HG02852 (cell line): ENCODE data around the gene TMEM179.

Experiments
- ATAC-seq: cut with Tn5 transposase; IDR thresholded peaks from one replicate; pipeline ENCODE4 v1.9.1; 2021; ENCODE audit warnings: mild to moderate bottlenecking, moderate library complexity; ENCODE audit not compliant: unreplicated experiment

The TMEM179 gene

DNA sequence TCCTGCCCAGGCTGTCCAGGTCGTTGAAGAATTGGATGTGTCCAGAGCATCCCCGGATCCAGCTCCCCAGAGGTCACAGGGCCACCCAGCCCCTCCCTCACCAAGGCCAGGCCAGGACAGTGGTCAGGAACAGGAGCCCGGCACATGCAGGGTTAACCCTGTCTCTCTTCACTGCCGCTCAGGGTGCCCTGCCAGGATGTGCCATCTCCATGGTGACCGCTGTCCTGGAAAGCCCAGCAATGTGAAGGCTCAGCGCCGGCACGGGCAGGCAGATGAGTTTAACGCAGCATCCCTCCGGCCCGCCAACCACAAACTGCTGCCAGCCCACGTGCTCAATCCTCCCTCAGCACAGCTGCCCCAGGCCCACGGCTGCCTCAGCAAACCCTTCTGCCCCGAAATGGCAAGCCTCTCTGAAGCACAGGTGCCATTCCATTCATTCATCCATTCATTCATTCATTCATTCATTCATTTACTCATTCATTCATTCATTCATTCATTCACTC lies 4.4 kb downstream of the TMEM179 start:
- ATAC-seq, result no peak

DNA sequence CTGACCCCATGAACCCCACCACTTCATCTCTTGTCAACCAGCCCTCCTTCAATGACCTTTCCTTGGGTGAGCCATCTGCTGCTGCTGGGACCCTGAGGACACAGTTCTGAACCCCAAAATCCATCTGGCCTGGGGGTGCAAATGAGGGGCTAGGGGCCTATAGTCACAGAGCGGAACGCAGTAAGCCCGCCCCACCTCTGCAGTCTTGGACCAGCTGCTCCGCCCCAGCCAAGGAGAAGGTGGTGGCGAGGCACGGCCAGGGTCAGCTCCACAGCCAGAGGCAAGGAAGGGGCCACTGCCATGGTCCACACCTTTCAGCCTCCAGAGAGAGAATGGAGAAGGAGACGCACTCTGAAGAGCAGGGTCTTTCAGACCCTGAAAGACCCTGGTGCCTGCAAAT lies 5.1 kb downstream of the TMEM179 start:
- ATAC-seq, result no peak

DNA sequence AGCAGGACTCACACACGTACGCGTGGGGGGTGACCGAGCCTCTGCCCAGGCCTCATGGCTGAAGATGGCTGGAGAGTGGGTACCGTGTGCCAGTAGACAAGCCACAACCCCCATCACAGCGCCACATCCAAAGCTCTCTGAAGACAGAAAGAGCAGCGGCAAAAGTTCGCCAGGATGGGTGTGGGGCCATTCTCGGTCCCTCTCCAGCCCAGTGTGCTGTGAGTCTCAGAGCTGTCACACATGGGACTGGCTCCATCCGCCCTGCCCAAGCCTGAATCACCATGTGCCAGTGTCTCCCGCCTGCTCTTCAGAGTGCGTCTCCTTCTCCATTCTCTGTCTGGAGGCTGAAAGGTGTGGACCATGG lies 5.7 kb downstream of the TMEM179 start:
- ATAC-seq, result no peak

DNA sequence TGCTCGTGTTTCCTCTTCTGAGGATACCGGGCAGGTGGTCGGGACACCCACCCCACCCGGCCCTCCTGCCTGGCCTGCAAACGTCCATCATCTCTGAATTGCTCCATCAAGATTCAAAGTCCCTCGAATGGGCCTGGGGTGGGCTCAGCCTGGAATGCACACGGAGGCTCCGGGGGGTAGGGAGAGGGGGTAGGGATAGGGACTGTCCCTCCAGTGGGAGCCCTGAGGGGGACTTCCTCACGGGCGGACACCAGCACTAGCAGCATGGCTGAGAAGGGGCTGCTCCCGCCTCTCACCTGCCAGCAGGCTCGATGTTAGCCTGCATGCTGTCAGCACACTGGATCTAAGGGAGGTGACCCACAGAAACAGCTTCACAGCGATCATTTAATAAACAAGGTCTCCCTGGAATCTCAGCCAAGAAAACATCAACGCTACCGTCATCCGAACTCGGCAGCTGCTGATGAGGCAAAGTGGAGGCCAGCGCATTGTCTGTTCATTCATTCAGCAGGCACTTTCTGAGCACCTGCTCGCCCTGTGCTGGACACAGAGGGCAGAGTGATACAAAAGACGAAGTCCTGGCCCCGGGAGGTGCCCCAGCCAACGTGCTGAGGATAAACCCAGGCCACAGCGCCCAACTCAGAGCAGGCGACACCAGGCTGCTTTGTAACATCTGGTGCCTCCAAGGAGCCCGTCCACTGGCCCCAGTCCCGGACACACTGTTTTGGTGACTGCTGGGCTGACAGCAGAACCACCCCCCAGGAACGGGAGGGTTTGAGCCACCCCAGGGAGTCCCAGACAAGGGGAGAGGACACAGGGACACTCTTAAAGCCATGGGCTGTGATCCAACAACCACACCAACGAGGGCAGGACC lies 6.3 kb downstream of the TMEM179 start:
- ATAC-seq, result no peak

DNA sequence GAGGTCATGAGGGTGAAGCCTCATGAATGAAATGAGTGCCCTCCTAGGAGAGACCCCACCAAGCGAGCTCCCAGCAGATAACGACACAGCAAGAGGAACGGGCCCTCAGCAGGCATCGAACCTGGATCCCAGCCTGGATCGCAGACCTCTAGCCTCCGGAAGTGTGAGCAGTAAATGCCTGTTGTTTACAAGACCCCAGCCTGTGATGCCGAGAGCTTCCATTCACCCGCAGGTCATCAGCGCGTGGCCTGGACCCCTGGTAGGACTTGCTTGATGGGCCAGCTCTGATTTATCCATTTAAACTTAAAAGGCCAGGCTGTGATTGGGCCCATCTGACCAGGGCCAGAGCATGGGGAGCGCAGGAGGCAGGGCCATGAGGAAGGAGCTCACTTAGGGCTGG lies 7.0 kb downstream of the TMEM179 start:
- no peak for ATAC-seq

DNA sequence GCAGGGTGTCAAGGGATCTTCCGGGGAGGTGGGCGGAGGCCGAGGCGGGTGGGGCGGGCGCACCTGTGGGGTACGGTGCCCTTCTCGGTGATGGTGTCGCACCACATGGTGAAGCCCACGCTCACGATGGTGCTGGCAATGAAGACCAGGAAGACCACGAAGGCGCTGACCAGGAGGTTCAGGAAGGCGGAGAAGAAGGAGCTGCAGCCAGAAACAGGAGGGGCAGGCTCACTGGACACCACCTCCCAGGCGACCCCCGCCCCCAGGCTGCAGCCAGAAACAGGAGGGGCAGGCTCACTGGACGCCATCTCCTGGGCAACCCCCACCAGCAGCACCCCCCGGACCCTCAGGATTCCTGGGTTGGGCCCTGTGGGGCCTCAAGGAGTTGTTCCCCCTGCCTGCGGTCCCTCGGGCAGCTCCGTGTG lies 7.6 kb downstream of the TMEM179 start:
- no peak for ATAC-seq

DNA sequence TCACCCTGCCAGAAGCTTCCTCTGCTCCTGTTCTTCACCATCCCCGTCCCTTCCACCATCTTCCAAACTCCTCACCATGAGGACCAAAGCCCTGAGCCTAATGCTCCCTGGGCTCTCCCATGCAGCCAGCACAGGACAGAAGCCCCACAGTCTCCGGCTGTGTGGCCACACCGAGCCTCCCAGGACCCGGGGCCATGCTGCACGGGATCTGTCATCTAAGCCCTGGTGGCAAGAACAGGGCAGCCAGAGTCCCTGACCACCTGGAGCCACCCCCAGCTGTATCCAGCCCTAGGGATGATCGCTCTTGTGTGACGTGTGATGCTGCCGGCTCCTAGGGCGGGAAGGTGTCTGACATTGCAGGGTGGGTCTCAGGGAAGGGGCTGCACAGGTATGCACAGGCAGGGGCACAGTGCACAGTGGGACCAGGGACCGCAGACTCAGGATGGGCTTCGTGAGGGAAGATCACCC lies 8.1 kb downstream of the TMEM179 start:
- ATAC-seq, result no peak

DNA sequence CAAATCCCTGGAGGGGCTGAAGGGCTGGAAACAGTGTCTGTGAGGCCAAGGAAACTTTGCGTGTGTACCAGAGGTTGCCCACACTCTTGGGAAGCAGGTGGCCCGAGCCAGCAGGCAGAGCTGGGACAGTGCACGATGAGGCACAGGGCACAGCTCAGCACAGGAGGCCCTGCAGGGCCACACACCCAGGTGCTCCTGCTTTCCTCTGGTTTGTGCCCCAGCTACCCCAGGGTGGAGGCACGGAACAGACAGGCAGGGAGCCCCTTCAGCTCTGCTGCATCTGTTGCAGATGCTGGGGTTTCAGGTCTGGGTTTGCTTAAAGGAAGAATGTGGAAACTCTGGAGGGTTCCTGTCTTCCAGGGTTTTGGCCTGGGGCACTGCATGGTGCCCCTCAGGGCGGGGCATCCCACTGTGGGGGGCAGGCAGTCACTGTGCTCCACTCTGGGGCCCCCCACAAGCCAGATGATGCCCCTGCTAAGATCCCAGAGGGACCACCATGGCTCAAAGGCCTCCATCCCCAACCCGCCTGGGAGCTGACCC lies 8.6 kb downstream of the TMEM179 start:
- no peak for ATAC-seq

DNA sequence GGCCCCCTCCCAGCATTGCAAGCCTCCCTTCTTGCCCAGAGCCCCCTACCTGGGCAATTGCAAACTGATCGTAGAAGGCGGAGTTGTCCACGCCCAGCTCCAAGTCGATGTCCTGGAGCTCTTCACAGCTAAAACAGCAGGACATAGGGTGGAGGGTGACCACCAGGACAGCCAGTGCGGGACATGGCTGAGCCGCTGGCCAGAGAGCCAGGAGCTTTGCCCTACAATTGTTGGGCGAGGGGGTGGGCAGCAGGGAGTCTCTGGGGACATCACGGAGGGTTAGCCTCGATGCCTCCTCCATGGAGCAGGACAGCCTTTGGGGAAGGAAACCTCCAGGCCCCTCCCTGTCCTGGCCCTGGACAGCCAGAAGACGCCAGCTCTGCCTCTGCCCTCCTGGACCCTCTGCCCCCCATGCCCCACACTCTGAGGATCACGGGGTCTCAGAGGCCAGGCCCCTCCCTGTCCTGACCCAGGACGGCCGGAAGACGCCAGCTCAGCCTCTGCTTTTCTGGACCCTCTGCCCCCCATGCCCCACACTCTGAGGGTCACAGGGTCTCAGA lies 9.4 kb downstream of the TMEM179 start:
- no peak for ATAC-seq

DNA sequence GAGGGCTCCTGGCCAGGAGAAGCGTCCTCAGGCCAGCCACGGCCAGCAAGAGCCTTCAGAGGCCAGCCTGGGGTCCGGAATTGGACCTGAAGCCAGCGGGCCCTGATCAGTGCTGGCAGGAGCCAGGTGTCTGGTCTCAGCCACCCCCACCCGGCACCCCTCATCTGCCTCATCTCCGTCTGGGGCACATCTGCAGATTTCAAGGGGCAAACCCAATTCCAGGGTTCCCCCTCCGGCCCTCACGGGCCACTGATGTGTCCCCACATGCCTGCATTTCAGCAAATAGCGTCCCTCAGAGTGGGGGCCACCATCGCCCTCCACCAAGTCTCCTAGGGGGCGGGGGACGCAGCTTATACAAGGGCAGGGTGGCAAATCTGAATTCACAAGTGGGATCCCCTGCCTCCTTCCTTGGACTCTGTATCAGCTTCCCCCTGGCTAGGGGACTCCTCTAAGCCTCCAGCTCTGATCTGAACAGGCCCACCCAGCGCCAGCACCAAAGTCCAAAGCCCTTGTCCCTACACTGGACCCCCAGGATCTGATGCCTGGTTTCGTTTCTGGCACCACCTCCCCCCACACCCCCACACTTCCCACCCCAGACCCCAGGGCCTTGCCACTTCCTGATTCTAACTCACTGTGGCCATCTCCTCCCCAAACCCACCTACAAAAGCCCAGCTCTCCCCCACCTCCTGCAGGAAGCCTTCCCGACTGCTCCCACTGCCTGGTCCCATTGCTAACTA lies 10.1 kb downstream of the TMEM179 start:
- ATAC-seq, result no peak

DNA sequence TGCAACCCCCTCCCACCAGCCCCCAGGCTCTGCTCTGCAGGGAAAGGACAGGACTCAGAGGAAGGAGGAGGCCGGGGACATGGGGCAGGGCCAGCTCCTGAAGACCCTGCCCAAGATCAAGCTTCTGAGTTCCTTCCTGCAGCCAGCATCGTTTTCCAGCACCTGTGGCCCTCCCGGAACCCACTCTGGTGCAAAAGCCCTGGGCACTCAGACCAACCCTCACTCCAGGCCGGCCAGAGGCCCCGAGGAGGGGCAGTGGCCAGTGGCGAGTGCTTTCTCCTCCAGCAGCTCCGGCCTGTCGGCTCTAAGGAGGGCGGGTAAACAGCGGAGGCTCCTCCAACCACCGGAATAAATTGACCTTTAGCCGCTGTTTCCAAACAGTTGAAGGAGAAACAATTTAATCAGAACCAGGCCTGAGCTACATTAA lies 10.8 kb downstream of the TMEM179 start:
- ATAC-seq, result no peak

DNA sequence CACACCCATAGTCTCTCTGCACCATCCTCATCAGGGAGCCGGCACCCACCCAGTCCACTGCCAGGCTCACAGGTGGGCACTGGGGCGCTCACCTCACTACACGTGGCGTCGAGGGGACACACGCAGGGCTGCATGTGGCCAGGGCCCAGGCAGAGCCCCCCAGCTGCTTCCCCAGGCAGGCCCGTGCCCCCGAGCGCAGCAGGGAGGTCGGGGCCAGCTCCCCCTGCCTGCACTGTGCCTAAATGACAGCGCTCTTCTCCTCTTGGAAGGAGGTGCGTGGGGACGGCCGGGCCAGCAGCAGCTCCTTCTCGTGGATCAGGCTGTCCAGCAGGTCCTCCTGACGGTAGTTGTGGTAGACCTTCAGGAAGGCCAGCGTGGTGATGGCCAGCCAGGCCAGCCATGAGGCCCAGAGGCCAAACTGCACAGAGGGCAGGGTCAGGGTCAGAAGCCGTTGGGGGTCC lies 11.3 kb downstream of the TMEM179 start:
- ATAC-seq, result no peak

DNA sequence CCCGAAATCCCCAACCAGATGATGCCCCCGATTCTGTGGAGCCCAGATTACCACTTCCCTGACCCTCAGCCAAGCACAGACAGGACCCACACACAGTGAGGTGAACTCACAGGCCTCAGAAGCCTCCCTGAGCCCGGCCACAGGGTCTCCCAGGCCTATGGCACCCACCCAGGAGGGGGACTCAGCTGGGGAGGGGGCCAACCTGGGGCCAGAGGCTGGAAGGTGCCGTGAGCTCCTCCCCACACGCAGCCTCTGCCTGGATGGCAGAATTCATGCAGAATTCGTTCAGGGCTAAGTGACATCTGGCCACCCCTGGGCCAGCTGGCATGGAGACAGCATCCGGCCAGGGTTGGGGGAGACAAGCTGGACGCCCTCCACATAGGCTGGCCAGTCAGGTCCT lies 11.8 kb downstream of the TMEM179 start:
- ATAC-seq, result no peak

DNA sequence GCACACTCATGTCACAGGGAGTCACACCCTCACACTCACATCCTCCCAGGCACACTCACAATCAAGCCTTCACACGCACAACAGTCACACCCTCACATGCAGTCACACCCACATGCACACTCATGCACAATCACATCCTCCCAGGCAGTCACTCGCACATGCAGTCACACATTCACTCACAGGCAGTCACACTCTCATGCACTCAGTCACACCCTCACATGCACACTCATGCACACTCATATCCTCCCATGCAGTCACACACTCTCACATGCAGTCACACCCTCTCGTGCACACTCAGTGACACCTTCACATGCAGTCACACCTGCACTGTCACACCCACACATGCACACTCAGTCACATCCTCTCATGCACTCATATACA lies 12.3 kb downstream of the TMEM179 start:
- ATAC-seq, result no peak

DNA sequence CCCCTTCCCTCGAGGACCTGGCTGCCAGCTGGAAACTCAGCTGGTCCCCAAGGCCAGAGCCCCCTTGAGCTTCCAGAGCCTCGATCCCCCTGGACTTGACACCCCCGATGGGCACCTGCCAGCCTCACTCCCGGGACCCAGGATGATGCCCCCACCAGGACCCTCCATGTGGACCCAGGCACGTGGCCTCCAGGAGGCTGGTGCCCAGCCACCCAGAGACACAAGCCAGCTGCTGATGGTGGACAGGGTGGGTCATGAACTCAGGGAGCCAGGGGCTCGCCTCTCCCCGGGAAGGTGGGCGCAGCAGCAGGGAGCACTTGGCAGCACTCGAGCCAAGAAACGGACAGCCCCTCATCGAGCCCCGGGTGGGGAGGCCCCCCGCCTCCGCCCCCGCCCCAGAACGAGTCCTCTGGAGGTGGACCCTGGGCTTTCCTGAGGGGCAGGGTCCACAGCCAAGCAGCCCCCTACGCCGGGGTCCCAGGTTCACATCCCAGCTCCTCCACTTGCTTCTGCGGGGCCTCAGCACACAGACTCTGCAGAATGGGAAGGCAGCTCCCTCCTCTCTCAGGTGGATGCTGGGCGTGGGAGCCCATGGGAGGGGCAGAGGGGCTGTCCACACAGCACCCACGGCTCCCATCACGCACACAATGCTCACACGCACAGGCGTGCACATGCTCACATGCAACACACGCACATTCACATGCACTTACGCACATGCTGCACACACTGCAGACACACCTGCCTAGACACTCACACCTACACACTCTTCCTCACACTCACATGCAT lies 12.9 kb downstream of the TMEM179 start:
- ATAC-seq, result no peak

DNA sequence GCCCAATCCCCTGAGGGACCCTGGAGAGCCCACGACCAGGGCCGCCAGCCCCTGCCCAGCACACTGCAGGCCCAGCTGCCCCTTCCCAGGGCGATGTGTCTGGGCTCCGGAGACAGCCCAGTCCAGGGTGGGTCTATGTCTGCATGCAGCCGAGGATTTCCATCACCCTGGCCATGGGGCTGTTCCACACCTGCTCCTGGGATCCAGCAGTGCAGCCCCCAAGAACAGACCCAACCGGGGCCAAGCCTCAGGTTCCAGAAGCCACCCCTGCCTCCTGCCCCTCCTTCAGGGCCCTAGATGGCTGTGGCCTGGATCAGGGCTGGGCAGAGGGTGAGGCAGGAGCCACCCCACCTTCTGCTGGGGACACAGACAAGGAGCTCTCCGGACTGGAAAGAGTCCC lies 13.5 kb downstream of the TMEM179 start:
- no peak for ATAC-seq

DNA sequence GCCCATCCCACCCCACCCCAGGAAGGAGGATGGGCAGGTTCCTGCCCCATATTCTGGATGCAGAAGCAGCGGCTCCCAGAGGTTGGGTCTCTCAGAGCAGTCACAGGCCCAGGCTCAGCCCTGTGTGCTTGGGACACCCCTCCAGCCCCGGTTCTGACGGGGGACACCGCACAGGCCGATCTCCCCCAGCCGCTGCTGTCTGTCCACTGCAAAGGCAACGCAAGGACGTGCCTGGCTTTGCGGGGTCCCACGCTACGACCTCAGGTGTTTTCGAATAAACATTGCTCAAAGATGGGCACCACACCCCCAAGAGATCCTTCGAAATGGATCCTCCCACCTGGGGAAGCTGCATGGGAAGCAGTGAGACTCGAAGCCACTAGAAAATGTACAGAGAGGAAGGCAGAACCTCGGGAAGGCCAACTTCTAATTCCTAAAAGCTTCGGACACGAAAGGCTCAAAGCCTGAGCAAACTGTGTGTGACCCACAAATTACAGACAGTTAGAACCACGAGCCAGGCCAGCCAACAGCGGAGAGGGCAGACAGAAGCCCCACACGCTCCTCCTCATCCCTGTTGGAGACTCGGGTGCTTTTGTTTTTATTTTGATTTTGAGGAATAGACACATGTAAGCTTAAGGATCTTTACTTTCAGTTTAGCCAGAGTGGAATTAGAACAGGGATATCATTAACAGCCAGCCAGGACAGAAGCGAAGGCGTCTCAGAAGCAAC lies 14.2 kb downstream of the TMEM179 start:
- no peak for ATAC-seq

DNA sequence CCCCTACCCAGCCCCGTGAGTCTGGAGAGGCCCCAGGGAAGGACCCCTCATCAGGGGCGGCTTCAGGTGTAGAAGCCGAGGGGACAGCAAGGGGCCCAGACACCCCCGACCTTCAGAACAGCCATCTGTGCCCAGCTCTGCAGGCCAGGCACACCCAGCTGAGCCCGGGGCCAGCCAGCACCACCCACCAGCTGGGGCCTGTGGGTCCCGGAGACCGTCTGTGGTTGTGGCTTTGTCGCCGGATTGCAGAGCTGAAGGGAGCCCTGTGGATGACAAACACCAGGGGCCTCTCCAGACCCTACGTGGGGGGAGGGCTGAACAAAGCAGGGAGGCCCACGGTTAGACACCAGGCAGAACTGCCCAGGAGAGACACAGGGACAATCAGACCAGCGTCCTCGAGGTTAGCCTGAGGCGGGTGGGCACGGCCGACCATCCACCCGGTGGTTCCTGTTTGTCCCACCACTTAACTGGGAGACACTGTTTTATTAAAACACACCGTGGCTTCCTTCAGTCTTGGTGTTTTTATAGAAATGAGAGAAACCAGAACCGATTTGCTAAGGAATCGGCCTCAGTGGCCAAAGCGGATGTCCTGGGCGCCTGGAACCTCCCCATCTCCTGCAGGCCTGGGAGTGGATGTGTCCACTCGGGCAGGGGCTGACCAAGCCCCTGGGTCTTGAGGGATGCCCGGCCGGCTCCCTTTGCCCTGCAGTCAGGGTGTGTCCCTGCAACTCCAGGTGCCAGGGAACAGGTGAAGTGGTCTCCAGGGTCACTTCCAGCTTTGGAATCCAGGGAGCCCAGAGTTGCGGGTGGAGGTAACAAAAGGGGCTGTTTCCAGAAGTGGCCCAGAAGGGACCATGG lies 15.0 kb downstream of the TMEM179 start:
- ATAC-seq, result no peak
